ENCODE results near the gene ZMYND11. TPM values are rescaled to one million over a fixed set of nuclear protein-coding genes. Genes with fewer than 3 reads are reported as not detected.

ZMYND11 gene
- total RNA-seq: 10 to 100 TPM; 21.4 to 30.0 TPM

GRCh38 chr10:135132-135600 lies at the start of gene ZMYND11:
TSS of gene ZMYND11 (plus strand) at chr10:135455. CDS start at chr10:180013, 44,558 bp downstream.
- no peaks in the 10 kb centered on the region for H3K27me3 Mint-ChIP-seq
- peak within 1 kb of the TSS; percentile 87 for H3K4me3 Mint-ChIP-seq
- no peaks in the 10 kb centered on the region for H3K36me3 Mint-ChIP-seq
- peak; percentile 64 for DNase-seq (ENCODE audit: low spot score)
- H3K27ac Mint-ChIP-seq: peak within 1 kb of the TSS; percentile 73 to 87
- peaks cover 23 to 28% of the 10 kb centered on the region in 2 donors for H3K4me1 Mint-ChIP-seq (ENCODE audit: low read depth in 2 of 2)
- H3K9me3 Mint-ChIP-seq: no peaks in the 10 kb centered on the region
- peak; percentile 78 to 83 for ATAC-seq

- no peak for DNase-seq (ENCODE audit: low spot score)
- ATAC-seq: no peak
- Mint-ChIP-seq H3K27ac (no peak overlapping the region), H3K4me3 (no peak overlapping the region), H3K4me1 (ENCODE audit: low read depth in 2 of 2) (peaks cover 0 to 5% of the 10 kb centered on the region in 2 donors), H3K9me3 (no peaks in the 10 kb centered on the region), H3K36me3 (no peaks in the 10 kb centered on the region), H3K27me3 (peaks cover 0 to 14% of the 10 kb centered on the region in 2 donors)
Measured at GRCh38 chr10:86031-86430, 49.2 kb upstream of the ZMYND11 start.

GRCh38 chr10:87177-88080 lies 47.8 kb upstream of the ZMYND11 start:
- Mint-ChIP-seq H3K27me3 (peaks cover 0 to 10% of the 10 kb centered on the region in 2 donors), H3K4me3 (no peak overlapping the region), H3K9me3 (no peaks in the 10 kb centered on the region), H3K4me1 (ENCODE audit: low read depth in 2 of 2) (peaks cover 0 to 5% of the 10 kb centered on the region in 2 donors), H3K27ac (peak overlapping the region in 1 of 2 donors; percentile 28), H3K36me3 (no peaks in the 10 kb centered on the region)
- DNase-seq (ENCODE audit: low spot score): no peak
- ATAC-seq: peak in 1 of 2 donors; percentile 29

GRCh38 chr10:88253-88652 lies 47.0 kb upstream of the ZMYND11 start:
- no peaks in the 10 kb centered on the region for H3K36me3 Mint-ChIP-seq
- no peak for DNase-seq (ENCODE audit: low spot score)
- no peak overlapping the region for H3K27ac Mint-ChIP-seq
- H3K27me3 Mint-ChIP-seq: peaks cover 5 to 9% of the 10 kb centered on the region in 2 donors
- ATAC-seq: no peak
- no peaks in the 10 kb centered on the region for H3K9me3 Mint-ChIP-seq
- H3K4me1 Mint-ChIP-seq (ENCODE audit: low read depth in 2 of 2): peaks cover 0 to 5% of the 10 kb centered on the region in 2 donors
- H3K4me3 Mint-ChIP-seq: no peak overlapping the region

GRCh38 chr10:89248-89647 lies 46.0 kb upstream of the ZMYND11 start:
- Mint-ChIP-seq H3K27ac (no peak overlapping the region), H3K27me3 (peaks cover 5 to 8% of the 10 kb centered on the region in 2 donors), H3K9me3 (no peaks in the 10 kb centered on the region), H3K4me1 (ENCODE audit: low read depth in 2 of 2) (peaks cover 0 to 5% of the 10 kb centered on the region in 2 donors), H3K36me3 (peaks cover under 1% of the 10 kb centered on the region), H3K4me3 (no peak overlapping the region)
- DNase-seq (ENCODE audit: low spot score) (no peak), ATAC-seq (no peak)

- Mint-ChIP-seq H3K36me3 (peaks cover 6% of the 10 kb centered on the region), H3K4me1 (ENCODE audit: low read depth in 2 of 2) (peaks cover 0 to 5% of the 10 kb centered on the region in 2 donors), H3K27ac (no peak overlapping the region), H3K9me3 (peaks cover 6% of the 10 kb centered on the region), H3K27me3 (peaks cover 5 to 12% of the 10 kb centered on the region in 2 donors), H3K4me3 (no peak overlapping the region)
- ATAC-seq: no peak
- DNase-seq (ENCODE audit: low spot score): no peak
Measured at GRCh38 chr10:90161-90560, 45.1 kb upstream of the ZMYND11 start.

GRCh38 chr10:91313-91712 lies 43.9 kb upstream of the ZMYND11 start:
- no peak for ATAC-seq
- peaks cover 12% of the 10 kb centered on the region for H3K36me3 Mint-ChIP-seq
- no peak for DNase-seq (ENCODE audit: low spot score)
- H3K4me1 Mint-ChIP-seq (ENCODE audit: low read depth in 2 of 2): peaks cover 0 to 5% of the 10 kb centered on the region in 2 donors
- H3K9me3 Mint-ChIP-seq: peaks cover 10% of the 10 kb centered on the region
- no peak overlapping the region for H3K4me3 Mint-ChIP-seq
- peaks cover 5 to 8% of the 10 kb centered on the region in 2 donors for H3K27me3 Mint-ChIP-seq
- no peak overlapping the region for H3K27ac Mint-ChIP-seq

GRCh38 chr10:92153-92552 lies 43.1 kb upstream of the ZMYND11 start:
- H3K4me1 Mint-ChIP-seq (ENCODE audit: low read depth in 2 of 2): peaks cover 0 to 4% of the 10 kb centered on the region in 2 donors
- H3K27ac Mint-ChIP-seq: no peak overlapping the region
- H3K4me3 Mint-ChIP-seq: no peak overlapping the region

GRCh38 chr10:92846-93245 lies 42.4 kb upstream of the ZMYND11 start:
- H3K27ac Mint-ChIP-seq: no peak overlapping the region
- peaks cover 5 to 8% of the 10 kb centered on the region in 2 donors for H3K27me3 Mint-ChIP-seq
- H3K36me3 Mint-ChIP-seq: peaks cover 19% of the 10 kb centered on the region

More at GRCh38 chr10:92153-92552, 43.1 kb upstream of the ZMYND11 start:
- Mint-ChIP-seq H3K36me3 (peaks cover 16% of the 10 kb centered on the region), H3K27me3 (peaks cover 5 to 8% of the 10 kb centered on the region in 2 donors), H3K9me3 (peaks cover 14% of the 10 kb centered on the region)
- ATAC-seq (no peak), DNase-seq (ENCODE audit: low spot score) (no peak)

GRCh38 chr10:94613-95012 lies 40.6 kb upstream of the ZMYND11 start:
- ATAC-seq: no peak
- DNase-seq (ENCODE audit: low spot score): no peak
- H3K27ac Mint-ChIP-seq: no peak overlapping the region
- H3K4me1 Mint-ChIP-seq (ENCODE audit: low read depth in 2 of 2): no peaks in the 10 kb centered on the region
- no peak overlapping the region for H3K4me3 Mint-ChIP-seq
- H3K9me3 Mint-ChIP-seq: peaks cover 15% of the 10 kb centered on the region
- peaks cover 5 to 12% of the 10 kb centered on the region in 2 donors for H3K27me3 Mint-ChIP-seq
- H3K36me3 Mint-ChIP-seq: peaks cover 19% of the 10 kb centered on the region

More at GRCh38 chr10:92846-93245, 42.4 kb upstream of the ZMYND11 start:
- Mint-ChIP-seq H3K4me1 (ENCODE audit: low read depth in 2 of 2) (no peaks in the 10 kb centered on the region), H3K4me3 (no peak overlapping the region), H3K9me3 (peaks cover 15% of the 10 kb centered on the region)
- DNase-seq (ENCODE audit: low spot score) (no peak), ATAC-seq (no peak)

GRCh38 chr10:95356-96115 lies 39.7 kb upstream of the ZMYND11 start:
- H3K27ac Mint-ChIP-seq: no peak overlapping the region
- no peak for DNase-seq (ENCODE audit: low spot score)
- H3K27me3 Mint-ChIP-seq: peaks cover 5 to 10% of the 10 kb centered on the region in 2 donors
- H3K9me3 Mint-ChIP-seq: peaks cover 15% of the 10 kb centered on the region
- no peaks in the 10 kb centered on the region for H3K4me1 Mint-ChIP-seq (ENCODE audit: low read depth in 2 of 2)
- peaks cover 19% of the 10 kb centered on the region for H3K36me3 Mint-ChIP-seq
- no peak for ATAC-seq
- no peak overlapping the region for H3K4me3 Mint-ChIP-seq

- H3K27me3 Mint-ChIP-seq: peaks cover 5 to 10% of the 10 kb centered on the region in 2 donors
- DNase-seq (ENCODE audit: low spot score): no peak
- no peaks in the 10 kb centered on the region for H3K4me1 Mint-ChIP-seq (ENCODE audit: low read depth in 2 of 2)
- no peak overlapping the region for H3K4me3 Mint-ChIP-seq
- H3K36me3 Mint-ChIP-seq: peaks cover 19% of the 10 kb centered on the region
- no peak for ATAC-seq
- no peak overlapping the region for H3K27ac Mint-ChIP-seq
- peaks cover 15% of the 10 kb centered on the region for H3K9me3 Mint-ChIP-seq
Measured at GRCh38 chr10:96466-96865, 38.8 kb upstream of the ZMYND11 start.

GRCh38 chr10:104416-104815 lies 30.8 kb upstream of the ZMYND11 start:
- Mint-ChIP-seq H3K27ac (no peak overlapping the region), H3K36me3 (no peaks in the 10 kb centered on the region), H3K4me3 (no peak overlapping the region), H3K9me3 (no peaks in the 10 kb centered on the region), H3K4me1 (ENCODE audit: low read depth in 2 of 2) (peaks cover 3 to 5% of the 10 kb centered on the region in 2 donors), H3K27me3 (peaks cover 0 to 5% of the 10 kb centered on the region in 2 donors)
- no peak for ATAC-seq
- no peak for DNase-seq (ENCODE audit: low spot score)

Measured in natural killer cell treated with Interleukin-12 subunit alpha and Interleukin-12 subunit beta and Interleukin-15 and Interleukin-18, amount 100 ng/mL, for 72 hours (primary cell).